Measurements from ENCODE around the gene ARHGDIG.

- TF ChIP-seq EP300 (IDR thresholded peaks at IDR 0.05) (no peak), CTCF (IDR thresholded peaks at IDR 0.05) (no peak)
Observed at GRCh38 chr16:252366-253337, 27.7 kb upstream of the ARHGDIG start.
